Skin of body (tissue), 2 donors: ENCODE results near the gene AFF3. TPM values are rescaled to one million over a fixed set of nuclear protein-coding genes. Genes with fewer than 3 reads are reported as not detected.
"Not testable (repeated sequence)": the region's sequence is repeated elsewhere in the genome, so short reads cannot be mapped to it uniquely, and the experiment has no call there.

Experiments
- DNase-seq: peaks from one replicate; lab custom pipeline; 2025; lab: John Stamatoyannopoulos, UW
- total RNA-seq: library from RNA; depleted of rRNA; stranded (reverse); fragments of >200 nt; gene quantifications from one replicate; pipeline ENCODE4 v1.2.3, GENCODE V29; 2014

Gene AFF3
- total RNA-seq, 1 donor from 2014 or later: 8.1 TPM

- DNase-seq: no peak
Observed at GRCh38 chr2:99974682-99975375, 167.6 kb downstream of the AFF3 start.

- no peak for DNase-seq
Observed at GRCh38 chr2:99974275-99974674, 168.1 kb downstream of the AFF3 start.

- DNase-seq: no peak
Observed at GRCh38 chr2:99971326-99971900, 171.0 kb downstream of the AFF3 start.

GRCh38 chr2:99970292-99970868 is 172.0 kb downstream of the AFF3 start:
- no peak for DNase-seq

- DNase-seq: no peak
Observed at GRCh38 chr2:99961196-99961913, 181.0 kb downstream of the AFF3 start.

- no peak for DNase-seq
Observed at GRCh38 chr2:99960790-99961189, 181.6 kb downstream of the AFF3 start.

- DNase-seq: no peak
Observed at GRCh38 chr2:99960291-99960690, 182.1 kb downstream of the AFF3 start.

- DNase-seq: no peak
Observed at GRCh38 chr2:99959261-99960014, 183.0 kb downstream of the AFF3 start.

- no peak for DNase-seq
Observed at GRCh38 chr2:99957332-99958133, 184.9 kb downstream of the AFF3 start.

- no peak for DNase-seq
Observed at GRCh38 chr2:99956232-99957030, 186.0 kb downstream of the AFF3 start.

- DNase-seq: no peak
Observed at GRCh38 chr2:99953750-99954149, 188.6 kb downstream of the AFF3 start.

GRCh38 chr2:99949963-99950362 is 192.4 kb downstream of the AFF3 start:
- DNase-seq: no peak

GRCh38 chr2:99949530-99949929 is 192.9 kb downstream of the AFF3 start:
- DNase-seq: no peak

- no peak for DNase-seq
Observed at GRCh38 chr2:99948010-99948409, 194.4 kb downstream of the AFF3 start.

GRCh38 chr2:99947366-99947765 is 195.0 kb downstream of the AFF3 start:
- not testable (repeated sequence) for DNase-seq

- DNase-seq: no peak
Observed at GRCh38 chr2:99944019-99944418, 198.4 kb downstream of the AFF3 start.

GRCh38 chr2:99942561-99943347 is 199.6 kb downstream of the AFF3 start:
- no peak for DNase-seq

- no peak for DNase-seq
Observed at GRCh38 chr2:99940963-99941362, 201.4 kb downstream of the AFF3 start.

GRCh38 chr2:99939135-99939534 is 203.3 kb downstream of the AFF3 start:
- no peak for DNase-seq
